Stimulated activated CD4-positive, alpha-beta T cell treated with anti-CD3 and anti-CD28 coated beads, Interleukin-1b, Interleukin-23, amount 100 ng/mL, for 24 hours (primary cell): ENCODE data around the gene TFCP2L1.
"Not testable (repeated sequence)": the region's sequence is repeated elsewhere in the genome, so short reads cannot be mapped to it uniquely, and the experiment has no call there.

Source experiments
- DNase-seq, 4 experiments: peaks; one replicate each; pipeline ENCODE4 v3.0.0-alpha.2; 2020; ENCODE audit warnings: low read depth in 4 of 4, low spot score in 1 of 4

Gene TFCP2L1, protein sequence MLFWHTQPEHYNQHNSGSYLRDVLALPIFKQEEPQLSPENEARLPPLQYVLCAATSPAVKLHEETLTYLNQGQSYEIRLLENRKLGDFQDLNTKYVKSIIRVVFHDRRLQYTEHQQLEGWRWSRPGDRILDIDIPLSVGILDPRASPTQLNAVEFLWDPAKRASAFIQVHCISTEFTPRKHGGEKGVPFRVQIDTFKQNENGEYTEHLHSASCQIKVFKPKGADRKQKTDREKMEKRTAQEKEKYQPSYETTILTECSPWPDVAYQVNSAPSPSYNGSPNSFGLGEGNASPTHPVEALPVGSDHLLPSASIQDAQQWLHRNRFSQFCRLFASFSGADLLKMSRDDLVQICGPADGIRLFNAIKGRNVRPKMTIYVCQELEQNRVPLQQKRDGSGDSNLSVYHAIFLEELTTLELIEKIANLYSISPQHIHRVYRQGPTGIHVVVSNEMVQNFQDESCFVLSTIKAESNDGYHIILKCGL

GRCh38 chr2:121284463-121285449 lies at the start of gene TFCP2L1:
Gene TFCP2L1, minus strand, starts transcription at chr2:121285202. Its CDS starts 93 bp downstream, at chr2:121285109.
- peak in 1 of 4 experiments; percentile 24 for DNase-seq

- no peak for DNase-seq
Measured at GRCh38 chr2:121333834-121334558, 49.0 kb upstream of the TFCP2L1 start.

- DNase-seq = no peak
Measured at GRCh38 chr2:121333231-121333630, 48.2 kb upstream of the TFCP2L1 start.

GRCh38 chr2:121331324-121331723 lies 46.3 kb upstream of the TFCP2L1 start:
- DNase-seq = not testable (repeated sequence)

DNA sequence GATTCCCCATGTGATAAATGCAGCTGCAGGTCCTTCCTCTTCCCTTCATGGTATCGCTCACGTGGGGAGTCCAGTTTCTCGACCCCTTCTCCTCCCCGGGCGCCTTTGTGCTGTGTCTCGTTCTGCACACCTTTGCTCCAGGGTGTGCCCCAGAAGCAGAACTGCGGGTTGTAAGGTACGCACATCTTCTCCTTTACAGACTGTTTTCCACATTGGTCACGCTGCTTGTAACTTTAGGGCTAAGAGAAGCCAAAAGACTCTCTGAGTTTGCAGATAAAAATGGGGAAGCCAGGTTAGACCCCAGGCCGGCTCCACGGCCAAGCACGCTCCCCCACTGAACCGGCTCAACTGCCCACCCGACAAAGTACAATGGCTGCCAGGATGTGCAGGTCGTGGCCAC lies 45.9 kb upstream of the TFCP2L1 start:
- no peak for DNase-seq

DNA sequence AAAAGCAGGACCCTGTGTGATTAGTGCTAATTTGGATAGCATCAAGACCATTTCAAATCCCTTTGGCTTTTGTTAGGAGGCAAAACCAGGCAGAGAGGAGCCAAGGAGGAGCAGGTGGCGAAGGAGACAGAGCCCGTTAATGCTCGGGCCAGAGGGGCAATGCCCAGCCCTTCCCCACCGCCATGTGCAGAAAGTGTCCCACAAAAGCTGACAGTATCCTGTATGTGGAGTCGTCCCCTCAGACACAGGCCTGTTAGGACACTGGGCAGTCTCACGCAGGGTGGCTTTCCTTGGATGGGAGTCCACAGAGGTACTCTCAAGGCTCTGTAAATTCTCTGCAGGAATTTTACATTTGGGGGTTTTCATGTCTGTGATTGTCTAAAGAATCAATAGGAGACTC lies 44.8 kb upstream of the TFCP2L1 start:
- no peak for DNase-seq

GRCh38 chr2:121326628-121327027 lies 41.6 kb upstream of the TFCP2L1 start:
- no peak for DNase-seq

- DNase-seq = no peak
Measured at GRCh38 chr2:121324601-121325000, 39.6 kb upstream of the TFCP2L1 start.

- no peak for DNase-seq
Measured at GRCh38 chr2:121321476-121321875, 36.5 kb upstream of the TFCP2L1 start.

DNA sequence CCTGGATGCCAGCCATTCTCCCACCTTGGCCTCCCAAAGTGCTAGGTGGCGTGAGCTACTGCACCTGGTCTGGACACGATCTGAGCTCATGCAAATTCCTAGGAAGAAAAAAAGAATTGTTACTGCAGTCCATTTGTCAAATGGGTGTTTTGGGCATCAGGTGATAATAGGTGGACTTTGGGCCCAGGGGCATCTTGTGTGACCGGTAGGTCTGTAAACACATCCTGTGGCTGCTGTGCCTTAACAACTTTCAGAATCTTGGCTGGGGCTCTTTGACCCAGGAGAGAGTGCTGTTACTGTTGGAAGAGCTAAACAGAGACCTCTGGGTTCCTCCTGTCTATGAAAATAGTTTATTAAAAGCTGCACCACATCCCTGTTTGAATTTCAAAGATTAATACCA lies 34.9 kb upstream of the TFCP2L1 start:
- no peak for DNase-seq

- DNase-seq = no peak
Measured at GRCh38 chr2:121316986-121317385, 32.0 kb upstream of the TFCP2L1 start.

DNA sequence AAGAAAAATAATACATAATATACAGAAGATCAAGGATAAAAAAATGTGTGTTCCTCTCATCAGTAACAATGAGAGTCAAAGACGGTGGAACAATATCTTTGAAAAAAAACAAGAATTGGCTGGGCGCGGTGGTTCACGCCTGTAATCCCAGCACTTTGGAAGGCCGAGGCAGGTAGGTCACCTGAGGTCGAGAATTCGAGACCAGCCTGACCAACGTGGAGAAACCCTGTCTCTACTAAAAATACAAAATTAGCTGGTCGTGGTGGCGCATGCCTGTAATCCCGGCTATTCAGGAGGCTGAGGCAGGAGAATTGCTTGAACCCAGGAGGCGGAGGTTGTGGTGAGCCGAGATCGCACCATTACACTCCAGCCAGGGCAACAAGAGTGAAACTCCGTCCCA lies 28.7 kb upstream of the TFCP2L1 start:
- DNase-seq = not testable (repeated sequence)

GRCh38 chr2:121309801-121310200 lies 24.8 kb upstream of the TFCP2L1 start:
- no peak for DNase-seq

GRCh38 chr2:121309323-121309722 lies 24.3 kb upstream of the TFCP2L1 start:
- no peak for DNase-seq

DNA sequence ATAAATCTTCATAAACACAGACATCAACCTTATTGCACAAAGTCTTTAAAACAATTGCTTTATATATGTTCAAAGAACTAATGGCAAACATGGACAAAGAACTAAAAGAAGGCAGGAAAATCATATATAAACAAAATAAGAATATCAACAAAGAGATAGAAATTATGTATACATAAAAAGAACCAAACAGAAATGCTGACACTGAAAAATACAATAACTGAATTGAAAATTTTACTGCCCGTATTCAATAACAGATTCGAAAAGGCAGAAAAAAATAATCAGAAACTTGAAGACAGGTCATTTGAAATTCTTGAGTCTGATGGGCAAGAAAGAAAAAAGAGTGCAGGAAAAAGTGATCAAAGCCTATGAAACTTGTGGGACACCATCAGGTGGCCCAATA lies 22.0 kb upstream of the TFCP2L1 start:
- DNase-seq = no peak

DNA sequence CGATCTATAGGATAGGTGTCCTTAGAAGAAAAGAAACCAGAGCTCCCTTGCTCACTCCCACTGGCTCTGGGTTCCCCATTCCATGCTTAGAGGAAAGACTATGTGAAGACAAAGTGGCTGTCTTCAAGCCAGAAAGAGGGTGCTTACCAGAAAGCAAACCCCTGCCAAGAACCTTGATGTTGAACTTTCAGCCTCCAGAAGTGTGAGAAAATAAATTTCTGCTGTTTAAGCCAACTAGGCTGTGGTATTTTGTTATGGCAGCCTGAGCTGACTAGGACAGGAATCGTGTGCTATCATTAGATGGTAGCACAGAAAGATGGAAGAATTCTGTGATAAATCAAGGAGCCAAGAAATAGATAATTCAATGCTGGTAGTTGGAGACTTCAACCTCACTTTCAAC lies 19.9 kb upstream of the TFCP2L1 start:
- DNase-seq = no peak

- no peak for DNase-seq
Measured at GRCh38 chr2:121303531-121304263, 18.7 kb upstream of the TFCP2L1 start.

- DNase-seq = not testable (repeated sequence)
Measured at GRCh38 chr2:121301190-121301589, 16.2 kb upstream of the TFCP2L1 start.

- DNase-seq = no peak
Measured at GRCh38 chr2:121298476-121298875, 13.5 kb upstream of the TFCP2L1 start.

- DNase-seq = not testable (repeated sequence)
Measured at GRCh38 chr2:121297866-121298265, 12.9 kb upstream of the TFCP2L1 start.
